Measurements from ENCODE around the gene CELF6. TPM values are rescaled to one million over a fixed set of nuclear protein-coding genes. Genes with fewer than 3 reads are reported as not detected.
"Not testable (repeated sequence)": the region's sequence is repeated elsewhere in the genome, so short reads cannot be mapped to it uniquely, and the experiment has no call there.

Gene CELF6
- total RNA-seq, 1 donor from 2014 or later = not detected

DNA sequence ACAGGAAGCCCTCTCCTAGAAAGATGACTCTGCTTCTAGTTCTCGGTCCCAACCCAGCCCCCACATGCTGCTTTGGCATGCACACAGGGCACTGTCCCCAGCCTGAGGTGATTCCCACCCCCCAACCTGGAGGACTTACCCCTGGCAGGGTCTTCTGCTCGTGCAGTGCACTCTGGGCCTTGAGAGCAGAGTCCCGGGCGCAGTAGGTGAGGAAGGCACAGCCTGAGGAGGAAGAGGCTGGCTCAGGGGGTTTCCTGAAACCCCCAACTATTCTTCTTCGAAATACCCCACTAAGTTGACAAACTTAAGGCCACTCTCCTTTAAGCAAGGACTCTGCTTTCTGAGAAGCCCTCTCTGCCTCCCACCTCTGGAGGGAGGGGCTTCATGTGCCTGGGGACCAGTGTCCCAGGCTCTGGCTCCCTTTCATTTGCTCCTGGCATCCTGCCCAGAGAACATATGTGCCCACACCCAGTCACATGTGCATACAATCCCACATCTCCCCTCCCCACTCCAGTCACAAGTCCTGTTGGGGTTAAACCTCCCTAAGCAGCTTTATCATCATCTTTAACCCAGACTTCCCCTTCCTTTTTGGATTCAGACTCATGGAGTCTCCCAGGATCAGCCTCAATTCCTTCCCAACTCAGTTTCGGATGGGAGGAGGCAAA, 4.1 kb downstream of the CELF6 start:
- no peak for ATAC-seq

DNA sequence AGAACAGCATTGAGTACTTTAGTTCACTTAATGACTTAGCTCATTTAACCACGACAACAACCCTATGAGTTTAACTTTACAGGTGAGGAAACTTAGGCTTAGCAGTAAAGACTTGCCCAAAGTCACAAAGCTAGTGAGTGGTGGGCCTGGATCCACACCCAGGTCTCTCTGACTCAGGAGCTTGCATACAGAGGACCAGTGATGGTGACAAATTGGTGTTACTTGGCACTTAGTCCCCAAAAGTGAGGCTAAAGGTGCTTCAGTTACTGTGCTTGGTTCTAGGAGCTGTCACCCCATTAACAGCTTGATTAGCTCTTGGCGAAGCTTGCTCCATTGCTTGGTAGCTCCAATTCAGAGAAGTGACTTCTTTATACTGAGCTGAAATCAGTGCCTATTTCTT, 6.1 kb downstream of the CELF6 start:
- ATAC-seq = no peak

DNA sequence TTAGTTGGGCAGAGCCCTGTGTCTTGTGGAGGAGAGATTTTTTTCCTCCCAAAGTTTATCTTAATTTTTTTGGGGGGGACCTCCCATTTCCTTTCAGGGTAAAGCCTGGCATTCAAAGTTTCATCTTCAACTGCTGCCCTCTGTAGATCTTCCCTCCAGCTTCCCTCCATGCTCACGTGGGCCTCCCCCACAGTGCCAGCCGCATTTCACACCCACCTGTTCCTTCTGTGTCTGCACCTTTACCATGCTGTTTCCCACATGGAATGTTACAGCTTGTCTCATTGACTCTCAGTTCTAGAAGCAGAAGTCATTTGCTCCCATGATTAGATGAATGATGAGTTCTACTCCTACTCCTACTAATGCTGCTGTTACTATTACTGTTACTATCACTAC, 6.5 kb downstream of the CELF6 start:
- ATAC-seq = no peak

DNA sequence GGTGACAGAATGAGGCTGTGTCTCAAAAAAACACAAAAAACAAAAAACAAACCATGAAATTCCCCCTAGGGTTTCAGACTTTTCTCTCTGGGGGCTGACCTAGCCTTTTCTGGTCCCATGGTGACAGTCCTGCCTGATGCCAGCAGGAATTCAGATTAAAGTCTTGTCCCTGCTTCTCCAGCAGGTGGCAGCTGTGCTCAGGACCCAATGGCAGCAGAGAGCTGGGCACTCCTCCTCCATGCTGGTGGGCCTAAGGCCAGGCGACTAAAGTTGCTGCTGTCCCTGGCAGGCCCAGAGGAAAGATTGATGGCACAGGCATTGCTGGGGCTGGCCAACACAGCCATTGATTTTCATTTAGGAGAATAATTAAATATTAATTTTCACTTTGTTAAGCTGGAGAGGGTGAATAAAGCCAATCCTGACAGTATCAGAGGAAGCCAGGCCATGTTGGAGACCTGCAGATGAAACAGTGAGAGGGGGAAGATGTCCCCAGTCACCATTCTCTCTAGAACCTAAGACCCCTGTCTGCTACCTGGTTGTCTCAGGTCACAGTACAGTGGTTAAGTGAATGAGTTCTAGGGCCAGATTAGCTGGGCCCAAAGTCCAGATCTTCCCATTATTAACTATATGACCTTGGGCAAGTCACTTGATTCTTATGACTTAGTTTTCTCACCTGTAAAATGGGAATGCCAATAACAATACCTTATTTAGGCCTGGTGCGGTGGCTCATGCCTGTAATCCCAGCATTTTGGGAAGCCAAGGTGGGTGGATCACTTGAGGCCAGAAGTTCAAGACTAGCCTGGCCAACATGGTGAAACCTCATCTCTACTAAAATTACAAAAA, 7.1 kb downstream of the CELF6 start:
- peak; percentile 84 for ATAC-seq

DNA sequence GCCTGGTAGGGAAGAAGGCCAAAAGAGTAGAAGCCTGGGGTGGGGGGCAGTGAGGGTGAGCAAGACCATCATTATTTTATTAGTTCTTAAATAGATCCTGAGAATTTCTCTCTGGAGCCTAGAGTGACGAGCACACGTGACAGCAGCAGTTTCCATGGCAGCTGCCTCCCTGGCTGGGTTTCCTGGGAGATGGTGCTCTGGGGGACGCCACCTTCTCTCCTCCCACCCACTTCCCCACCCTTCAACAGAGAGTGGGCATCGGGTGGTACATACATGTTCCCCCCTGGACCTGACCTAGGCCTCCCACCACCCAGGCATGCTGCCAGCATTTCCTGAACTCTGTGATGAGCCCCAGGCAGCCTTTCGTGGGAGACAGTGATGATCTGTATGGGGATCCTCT, 12.9 kb downstream of the CELF6 start:
- no peak for ATAC-seq

DNA sequence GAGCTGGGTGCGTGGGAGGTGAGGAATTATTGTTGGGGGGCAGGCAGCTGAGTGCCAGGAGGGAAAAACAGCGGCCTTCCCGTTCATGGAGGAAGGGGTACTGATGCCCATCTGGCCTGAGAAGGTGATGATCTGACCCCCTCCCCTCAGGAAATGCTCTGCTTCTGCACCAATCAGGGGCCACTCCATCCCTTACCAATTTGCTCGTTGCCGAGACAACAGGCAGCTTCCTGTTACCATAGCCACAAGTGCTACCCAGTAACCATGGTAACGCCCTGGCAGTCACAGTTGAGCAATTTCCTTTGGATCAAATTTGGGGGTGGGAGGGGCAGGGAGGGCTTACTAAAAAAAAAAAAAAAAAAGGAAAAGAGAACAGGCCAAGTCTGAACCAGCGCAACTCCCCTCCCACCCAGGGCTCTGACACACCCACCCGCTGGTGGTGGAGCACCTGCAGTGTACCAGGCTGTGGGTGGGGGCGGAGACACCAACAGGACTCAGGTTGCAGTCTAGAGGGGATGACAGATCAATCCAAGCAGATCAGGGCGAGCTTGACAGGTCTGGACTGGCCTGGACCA, 13.7 kb downstream of the CELF6 start:
- peak; percentile 48 for ATAC-seq

DNA sequence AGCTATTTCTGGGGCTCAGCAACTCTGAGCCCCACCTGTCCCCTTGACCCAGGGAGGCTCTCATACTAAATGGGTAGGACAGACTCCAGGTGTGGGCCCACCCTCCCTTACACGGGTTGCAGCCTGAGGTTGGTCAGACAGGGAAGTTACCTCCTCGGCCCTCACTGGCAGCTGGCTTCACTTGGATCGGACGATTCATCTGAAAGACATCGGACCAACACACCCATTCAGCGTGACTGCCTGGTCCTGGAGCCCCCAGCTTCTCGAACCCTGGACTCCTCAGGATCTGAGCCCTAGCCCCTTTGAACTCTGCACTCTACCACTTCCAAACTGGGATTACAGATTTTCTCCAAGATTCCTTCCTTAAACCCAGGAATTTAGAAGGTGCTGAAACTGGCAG, 15.4 kb downstream of the CELF6 start:
- ATAC-seq = peak; percentile 27

DNA sequence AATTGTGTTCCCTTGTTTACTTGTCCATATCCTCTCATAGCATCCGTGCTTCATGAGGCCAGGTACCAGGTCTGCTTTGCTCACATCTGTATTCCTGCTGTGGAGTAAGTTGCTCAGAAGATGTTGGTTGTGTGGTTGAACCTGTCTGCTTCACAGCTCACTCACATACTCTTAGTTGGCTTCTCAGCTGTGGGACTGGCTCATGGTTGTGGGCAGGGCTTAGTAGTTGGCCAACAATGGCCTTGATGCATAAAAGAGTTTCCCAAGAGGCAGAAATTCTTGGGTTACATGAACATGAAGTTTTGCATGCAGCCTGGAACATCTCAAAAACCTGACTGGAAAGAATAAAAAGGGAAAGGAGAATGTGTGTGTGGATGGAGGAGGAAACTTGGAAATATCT, 17.0 kb downstream of the CELF6 start:
- ATAC-seq = peak; percentile 56

DNA sequence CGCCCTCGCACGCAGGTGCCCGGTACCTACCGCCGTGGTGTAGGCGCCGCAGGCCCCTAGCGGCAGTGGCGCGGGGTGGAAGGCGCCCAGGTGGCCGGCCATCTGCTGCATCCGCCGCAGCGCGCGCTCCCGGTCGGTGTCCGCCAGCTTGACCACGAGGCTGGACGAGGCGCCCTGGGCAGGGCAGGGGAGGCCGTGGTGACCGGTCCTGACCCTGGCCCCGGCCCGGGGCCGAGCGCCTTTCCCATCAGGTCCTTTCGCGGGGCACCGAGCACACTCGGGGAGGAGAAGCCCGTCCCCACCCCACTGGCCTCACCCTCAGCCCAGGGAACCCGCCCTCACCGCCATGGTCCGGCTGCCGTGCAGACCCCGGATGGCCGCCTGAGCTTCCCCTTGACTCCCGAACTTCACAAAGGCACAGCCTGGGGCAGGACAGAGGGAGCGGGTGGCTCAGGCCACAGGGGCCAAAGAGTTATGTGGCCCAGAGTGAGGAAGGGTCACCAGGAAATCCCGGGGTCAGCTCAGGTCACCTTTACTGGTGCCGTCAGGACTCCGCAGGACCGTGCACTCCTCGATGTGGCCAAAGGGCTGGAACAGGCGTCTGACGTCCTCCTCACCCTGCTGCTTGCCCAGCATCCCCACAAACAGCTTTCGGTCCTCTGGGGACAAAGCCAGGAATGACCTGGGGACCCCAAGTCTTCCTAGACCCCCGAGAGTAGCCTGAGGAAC, 30.2 kb downstream of the CELF6 start:
- no peak for ATAC-seq

DNA sequence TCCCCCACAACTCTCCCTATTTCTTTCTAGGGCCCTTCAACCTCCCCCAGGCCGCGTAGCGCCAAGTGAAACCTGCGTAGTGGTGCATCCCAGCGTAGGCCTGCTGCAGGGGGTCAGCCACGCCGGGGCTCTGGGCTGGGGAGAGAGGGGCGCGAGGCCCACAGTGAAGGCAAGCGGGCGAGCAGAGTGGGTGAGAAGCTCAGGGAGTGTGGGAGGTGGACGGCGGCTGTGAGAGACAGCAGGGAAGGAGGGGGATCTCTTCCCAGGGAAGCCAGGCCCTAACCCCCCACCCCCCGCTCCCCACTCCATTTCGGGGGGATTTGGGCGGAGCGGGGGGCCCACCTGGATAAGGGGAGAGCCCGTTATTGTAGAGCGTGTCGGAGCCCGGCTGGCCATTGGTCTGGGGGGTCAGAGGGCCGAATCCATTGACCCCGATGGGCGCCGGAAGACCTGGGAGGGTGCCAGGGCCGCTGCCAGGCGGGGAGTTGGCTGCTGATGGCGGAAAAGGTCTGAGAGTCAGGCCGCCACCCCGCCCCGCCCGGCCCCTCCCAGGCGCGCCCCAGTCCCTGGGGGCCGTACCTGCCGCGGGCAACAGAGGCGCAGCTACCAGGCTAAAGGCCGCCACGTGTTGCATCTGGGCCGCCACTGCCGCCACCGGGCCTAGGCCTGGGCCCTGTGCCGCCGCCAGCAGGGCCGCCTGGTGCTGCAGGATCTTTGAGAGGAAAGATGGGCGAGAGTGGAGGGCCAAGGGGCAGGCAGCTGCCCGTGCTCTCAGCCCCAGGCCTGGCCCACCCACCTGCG, 31.0 kb downstream of the CELF6 start:
- ATAC-seq = no peak

DNA sequence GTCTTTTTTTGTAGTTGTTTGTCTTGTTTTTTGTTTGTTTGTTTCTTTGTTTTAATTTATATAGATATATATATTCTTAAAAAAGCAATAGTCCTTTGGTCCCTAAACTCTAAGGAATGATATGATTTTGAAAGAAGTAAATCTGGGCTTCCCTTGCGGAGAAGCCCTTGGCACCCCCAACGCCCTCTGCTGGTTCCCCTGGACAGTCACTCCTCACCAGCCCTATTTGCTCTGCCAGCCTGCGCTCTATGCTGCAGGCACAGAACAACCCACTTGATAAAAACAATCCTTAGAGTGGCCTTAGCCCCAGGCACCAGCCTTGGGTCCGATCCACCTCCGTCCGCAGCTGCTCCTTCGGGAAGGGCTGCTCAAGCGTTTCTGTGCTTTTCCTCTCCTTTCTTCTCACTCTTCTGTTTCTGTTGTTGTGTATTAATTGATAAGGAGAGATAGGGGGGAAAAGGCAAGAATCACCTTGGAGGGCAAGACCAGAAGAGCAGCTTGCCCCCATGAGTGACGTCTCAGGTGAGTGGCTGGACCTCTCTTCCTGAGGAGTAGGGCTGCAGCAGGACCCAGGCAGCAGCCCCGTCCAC, 33.9 kb downstream of the CELF6 start:
- ATAC-seq = peak; percentile 34

DNA sequence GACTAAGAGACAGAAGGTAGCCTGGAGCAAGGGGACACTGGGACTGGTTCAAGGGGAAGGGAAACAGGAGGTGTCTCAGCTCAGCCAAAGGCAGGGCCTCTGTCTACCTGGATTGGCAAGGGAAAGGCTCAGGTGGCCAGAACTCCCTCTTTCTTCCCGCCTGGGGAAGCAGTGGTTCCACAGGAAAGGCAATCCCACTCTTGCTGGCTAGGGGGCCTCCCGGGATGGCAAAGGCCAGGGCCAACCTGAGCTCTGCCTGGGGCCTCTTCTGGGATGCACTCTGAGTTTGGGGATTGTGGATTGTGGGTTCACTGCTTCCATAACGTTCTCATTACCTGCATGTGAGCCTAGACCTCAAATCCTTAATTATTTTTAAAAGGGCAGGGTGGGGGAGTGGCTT, 34.6 kb downstream of the CELF6 start:
- ATAC-seq = no peak

DNA sequence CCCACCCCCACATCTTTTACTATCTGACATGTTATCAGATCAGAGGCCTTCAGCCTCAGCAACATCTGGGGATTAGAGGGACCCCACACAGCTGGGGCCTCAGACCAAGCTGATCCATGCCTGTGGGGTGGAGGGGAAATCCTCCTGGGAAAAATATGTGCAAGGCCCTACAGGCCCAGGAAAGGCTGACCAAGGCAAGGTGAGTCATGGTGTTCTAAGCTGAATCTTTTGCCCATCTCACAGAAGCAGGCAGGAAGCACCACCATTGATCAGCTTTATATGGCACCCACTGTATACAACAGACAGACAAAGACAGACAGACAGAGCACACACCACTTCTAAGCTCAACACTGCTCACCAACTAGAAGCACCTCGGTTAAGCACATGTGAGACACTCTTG, 35.2 kb downstream of the CELF6 start:
- ATAC-seq = no peak

DNA sequence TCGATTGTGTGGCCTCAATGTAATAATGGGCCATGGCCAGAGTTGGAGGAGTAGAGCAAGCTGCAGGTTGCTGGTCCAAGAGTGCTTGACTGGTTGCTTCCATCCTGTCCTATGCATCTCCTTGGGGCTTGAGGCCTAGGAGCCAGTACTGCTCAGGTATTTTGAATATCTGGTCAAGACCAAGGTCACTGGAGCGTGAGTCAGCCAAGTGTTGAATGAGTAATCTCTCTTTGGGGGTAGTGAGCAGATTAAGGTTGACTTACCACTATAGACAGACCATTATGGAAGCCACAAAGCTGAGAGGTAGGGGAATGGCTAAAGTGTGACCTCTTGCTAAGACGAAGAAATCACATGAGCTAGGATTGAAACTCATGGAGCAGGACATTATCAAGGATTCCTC, 38.2 kb downstream of the CELF6 start:
- no peak for ATAC-seq

DNA sequence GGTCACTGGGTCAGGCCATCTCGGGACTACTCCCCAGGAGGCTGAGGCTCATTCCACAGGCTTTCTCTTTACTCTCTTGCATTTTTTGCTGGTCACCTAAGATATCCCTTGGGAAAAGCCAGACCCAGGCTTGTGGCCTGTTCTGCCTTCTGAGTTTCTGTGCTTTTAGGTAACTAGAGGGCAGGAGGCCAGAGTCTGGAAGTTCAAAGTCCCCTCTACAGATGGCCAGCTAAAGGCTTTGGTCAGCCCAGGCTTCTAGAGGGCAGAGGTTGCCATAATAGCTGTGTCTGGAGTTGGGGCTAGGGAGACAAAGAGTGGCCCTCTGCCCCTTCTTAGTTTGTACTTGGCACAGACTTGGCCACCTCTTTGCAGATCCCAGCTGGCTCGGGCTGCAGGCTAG, 39.2 kb downstream of the CELF6 start:
- no peak for ATAC-seq

DNA sequence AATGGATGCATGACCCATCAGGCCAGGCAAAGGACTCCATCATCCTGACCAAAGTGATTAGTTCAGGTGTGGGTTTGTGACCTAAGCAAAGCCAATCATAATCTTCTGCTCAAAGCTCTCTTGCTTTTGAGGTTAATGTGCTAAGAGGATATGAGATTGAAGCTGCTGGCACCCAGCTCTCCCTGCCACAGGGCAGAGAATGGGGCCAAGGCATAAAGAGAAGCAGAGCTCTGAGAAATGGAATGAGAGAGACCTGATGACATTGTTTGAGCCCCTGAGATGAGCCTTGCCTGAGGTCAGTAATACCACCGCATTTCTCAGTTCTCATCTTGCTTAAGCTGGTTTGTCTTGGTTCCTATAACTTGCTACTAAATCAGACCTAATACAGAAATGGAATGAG, 41.2 kb downstream of the CELF6 start:
- no peak for ATAC-seq

DNA sequence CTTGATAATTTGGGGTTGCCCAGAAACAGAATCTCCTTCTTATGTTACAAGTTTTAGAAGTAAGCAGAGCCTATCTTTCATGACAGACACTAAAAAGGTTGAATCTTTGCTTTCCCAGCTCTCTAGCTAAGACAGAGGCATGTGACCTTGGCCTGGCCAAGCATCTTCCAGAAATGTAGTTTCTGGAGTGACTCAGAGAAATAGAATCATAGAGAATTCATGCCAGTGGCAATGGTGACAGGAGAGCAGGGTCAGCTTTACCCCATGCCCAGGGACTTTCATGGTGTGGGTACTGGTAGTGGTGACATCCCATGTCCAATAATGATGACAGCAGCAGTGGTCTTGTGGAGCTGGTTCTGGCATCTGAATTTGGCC, 43.6 kb downstream of the CELF6 start:
- ATAC-seq = no peak

DNA sequence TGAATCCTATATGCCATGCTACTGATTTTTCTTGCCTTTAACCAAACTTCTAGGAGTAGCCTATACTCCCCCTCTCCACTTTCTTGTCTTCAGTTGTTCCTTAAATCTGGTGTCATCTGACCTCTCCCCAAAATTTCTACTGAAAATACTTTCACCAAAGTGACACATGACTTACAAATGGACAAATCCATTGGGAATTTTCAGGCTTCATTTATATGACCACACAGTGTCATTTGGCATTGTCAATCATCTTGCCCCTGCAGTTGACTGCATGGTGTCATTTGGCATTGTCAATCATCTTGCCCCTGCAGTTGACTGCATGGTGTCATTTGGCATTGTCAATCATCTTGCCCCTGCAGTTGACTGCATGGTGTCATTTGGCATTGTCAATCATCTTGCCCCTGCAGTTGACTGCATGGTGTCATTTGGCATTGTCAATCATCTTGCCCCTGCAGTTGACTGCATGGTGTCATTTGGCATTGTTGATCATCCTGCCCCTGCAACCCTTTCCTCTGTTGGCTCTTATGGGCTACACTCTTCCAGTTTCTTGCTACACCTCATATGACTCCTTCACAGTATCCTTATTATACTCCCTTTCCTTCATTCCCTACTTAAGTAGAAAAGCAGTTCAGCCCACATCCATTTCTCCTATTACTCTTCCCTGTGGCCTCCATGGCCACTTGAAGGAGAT, 44.2 kb downstream of the CELF6 start:
- not testable (repeated sequence) for ATAC-seq

DNA sequence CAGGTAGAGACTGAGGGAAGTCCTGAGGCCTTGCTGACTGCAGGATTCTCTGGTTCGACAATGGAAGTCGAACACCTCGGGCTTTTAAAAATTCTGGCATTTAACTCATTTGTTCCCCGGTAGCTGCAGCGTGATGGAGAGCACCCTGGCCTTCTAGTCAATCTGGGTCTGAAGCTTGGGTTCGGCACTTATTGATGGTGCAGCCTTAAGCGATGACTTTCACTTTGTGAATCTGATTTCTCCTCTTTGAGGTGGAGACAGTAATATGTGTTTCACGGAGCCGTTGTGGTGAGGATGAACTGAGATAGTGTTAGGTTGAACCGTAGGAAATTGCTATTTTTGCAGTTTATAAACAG, 47.0 kb downstream of the CELF6 start:
- no peak for ATAC-seq

DNA sequence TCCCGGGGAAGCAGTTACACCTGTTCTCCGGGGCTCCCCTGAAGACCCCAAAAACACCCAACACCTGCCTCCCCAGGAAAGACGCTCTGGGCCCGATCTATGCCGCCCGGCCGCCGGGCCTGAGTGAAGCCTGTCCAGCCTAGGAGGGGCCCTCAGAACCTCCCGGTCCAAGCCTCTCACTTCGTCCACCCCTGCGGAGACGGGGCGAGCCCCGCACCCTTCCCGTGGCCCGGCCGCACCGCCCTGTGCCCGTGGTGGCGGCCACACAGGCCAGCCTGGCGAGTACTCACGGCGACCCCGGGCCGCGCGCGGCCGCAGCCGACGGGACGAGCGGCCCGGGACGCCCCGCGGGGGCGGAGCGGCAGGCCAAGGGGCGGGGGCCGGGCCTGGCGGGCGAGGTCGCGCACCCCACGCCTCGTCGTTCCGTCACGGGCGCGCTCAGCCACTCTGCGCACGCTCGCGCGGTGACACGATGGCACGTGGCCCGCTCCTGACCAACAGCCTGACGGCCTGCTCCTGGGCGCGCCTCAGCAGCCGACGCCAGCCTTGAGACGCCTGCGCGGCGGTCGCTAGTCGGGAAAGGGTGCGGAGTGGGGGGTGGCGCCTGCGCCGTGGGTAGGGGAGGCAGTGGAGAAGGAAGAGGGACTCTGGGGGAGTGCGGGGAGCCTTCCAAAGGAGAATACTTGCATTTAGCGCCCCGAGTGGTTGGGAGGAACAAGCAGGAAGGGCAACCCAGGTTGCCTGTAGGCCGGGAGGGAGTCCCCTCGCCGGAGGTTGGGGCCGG, 47.6 kb downstream of the CELF6 start, which contains the start of gene PARP6:
TSS of gene PARP6 (minus strand) at position 342 of the 784 bp plus-strand sequence. CDS start 5,077 bp downstream, outside the sequence.
- ATAC-seq = peak; percentile 98

DNA sequence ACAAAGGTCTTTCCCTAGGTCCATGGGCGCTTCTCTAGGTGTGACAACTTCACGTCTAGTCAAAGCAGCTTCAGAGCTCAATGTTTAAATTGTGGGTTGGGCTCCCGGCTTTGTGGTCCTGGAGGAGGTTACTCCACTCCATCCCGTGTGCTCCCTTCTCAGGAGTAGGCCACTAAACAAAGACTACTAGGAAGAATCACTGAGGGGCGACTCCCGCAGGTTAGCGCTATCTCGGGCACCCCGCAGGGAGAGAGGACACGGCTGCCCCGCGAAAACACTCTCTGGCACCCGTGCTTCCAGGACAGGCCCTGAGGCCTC, 48.1 kb downstream of the CELF6 start:
- peak; percentile 1 for ATAC-seq

All from esophagus mucosa (tissue), 1 donor.